Motor neuron (in vitro differentiated cells): ENCODE measurements around the gene ORAI3. TPM values are rescaled to one million over a fixed set of nuclear protein-coding genes. Genes with fewer than 3 reads are reported as not detected.
A peak's percentile ranks its signal among the peaks of the same experiment; 100 is the strongest.

Experiments used
- ATAC-seq, 8 experiments: fragments of 200-7000 bp; cut with Tn5 transposase; replicated peaks in 6 of 8; 2 replicates each; pipeline ENCODE4 v1.8.0; 2021; ENCODE audit warnings: mild to moderate bottlenecking in 8 of 8, moderate library complexity in 8 of 8
- H3K27ac ChIP-seq, 2 donors: fragments of 250-450 bp; sonication (Bioruptor Pico); 2 replicates each; pipeline ENCODE4 v1.9.0; 2021; ENCODE audit warnings: antibody characterized with exemption in 2 of 2, mild to moderate bottlenecking in 2 of 2, moderate library complexity in 1 of 2
- H3K4me1 ChIP-seq, 2 donors: fragments of 250-450 bp; sonication (Bioruptor Pico); replicated peaks in 1 of 2; 2 replicates each; pipeline ENCODE4 v1.6.1; 2021; ENCODE audit warnings: antibody characterized with exemption in 2 of 2, mild to moderate bottlenecking in 2 of 2, moderate library complexity in 1 of 2
- H3K4me3 ChIP-seq, 5 donors: fragments of 250-450 bp; sonication (Bioruptor Pico); 2 replicates each; pipeline ENCODE4 v1.9.0; 2021; ENCODE audit warnings: antibody characterized with exemption in 5 of 5, mild to moderate bottlenecking in 5 of 5, moderate library complexity in 4 of 5
- whole genome bisulfite sequencing, 10 experiments: fragments of 450-650 bp; shearing (Covaris generic); methylation state at CpG; one replicate each; pipeline ENCODE4 v1.0.0; 2022; 5-methylcytosine and 5-hydroxymethylcytosine counted together
- in situ Hi-C, 9 experiments: fragments of 400-800 bp; cut with MboI; loops; one replicate each; pipeline ENCODE4 v1.15.0; 2021; ENCODE audit warnings: low sequenced_read_pairs in 9 of 9, low pct_unique_long_range_greater_than_20kb in 2 of 9; ENCODE audit not compliant: unreplicated experiment in 9 of 9
- total RNA-seq, 8 experiments: library from RNA; unstranded; fragments of 300-600 nt; gene quantifications; 2 replicates each; pipeline versions ENCODE4 v1.2.3 to v1.2.4, GENCODE V29; 2022

The ORAI3 gene
- total RNA-seq, 8 experiments from 2014 or later: 4.4 to 37.4 (median 6.8) TPM

DNA sequence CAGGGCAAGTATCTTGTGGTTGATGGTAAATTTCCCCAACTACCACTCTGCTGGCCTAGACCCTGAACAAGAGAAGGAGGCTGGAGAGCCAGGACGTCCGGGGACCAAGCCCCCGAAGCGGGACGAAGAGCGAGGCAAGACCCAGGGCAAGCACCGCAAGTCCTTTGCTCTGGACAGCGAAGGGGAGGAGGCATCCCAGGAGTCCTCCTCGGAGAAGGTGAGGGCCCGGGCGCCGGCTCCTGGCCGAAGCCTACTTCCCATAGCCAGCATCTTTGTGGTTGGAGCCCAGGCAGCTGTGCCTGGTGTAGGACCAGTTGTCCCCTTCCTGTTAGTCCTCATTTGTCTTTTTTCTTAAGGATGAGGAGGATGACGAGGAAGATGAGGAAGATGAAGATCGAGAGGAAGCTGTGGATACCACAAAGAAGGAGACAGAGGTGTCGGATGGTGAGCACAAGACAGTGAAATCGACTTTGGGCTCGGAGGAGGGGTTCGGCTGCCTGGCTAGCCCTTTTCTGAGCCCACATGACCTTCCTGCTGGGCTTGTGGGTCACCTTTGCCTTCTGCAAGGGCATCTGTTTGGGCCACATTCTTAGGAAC, 20.5 kb downstream of the ORAI3 start:
- Histone ChIP-seq H3K27ac (no peak overlapping the region), H3K4me1 (no peaks in the 10 kb centered on the region), H3K4me3 (no peak overlapping the region)
- in situ Hi-C loops: loop anchor here in 2 of 9 experiments (25.0 kb wide), 2 partner anchors 493 to 893 kb away; partner anchors contain the start of genes ARMC5 (in 2 of the 2), TGFB1I1 (in 2 of the 2) and ZNF267 (in 1 of the 2)
- no peak for ATAC-seq
- 80 to 100% (median 91%) methylated on average over 1 to 5 of the region's 19 CpGs; no CpG with 5 or more reads in 2 of the 10 experiments for WGBS, 10 experiments

DNA sequence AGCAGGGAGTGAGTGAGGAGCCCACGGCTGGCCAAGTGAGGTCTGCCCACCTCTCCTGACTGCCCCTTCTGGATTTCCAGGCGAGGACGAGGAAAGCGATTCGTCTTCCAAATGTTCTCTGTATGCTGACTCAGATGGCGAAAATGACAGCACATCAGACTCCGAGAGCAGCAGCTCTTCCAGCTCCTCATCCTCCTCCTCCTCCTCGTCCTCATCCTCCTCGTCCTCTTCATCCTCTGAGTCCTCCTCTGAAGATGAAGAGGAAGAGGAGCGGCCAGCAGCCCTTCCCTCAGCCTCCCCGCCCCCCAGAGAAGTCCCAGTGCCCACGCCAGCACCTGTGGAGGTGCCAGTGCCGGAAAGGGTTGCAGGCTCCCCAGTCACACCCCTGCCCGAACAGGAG, 22.4 kb downstream of the ORAI3 start:
- Histone ChIP-seq H3K4me3 (no peak overlapping the region), H3K4me1 (no peaks in the 10 kb centered on the region), H3K27ac (no peak overlapping the region)
- no peak for ATAC-seq
- 91 to 97% (median 94%) methylated on average over 5 to 7 of the region's 14 CpGs; no CpG with 5 or more reads in 6 of the 10 experiments for WGBS, 10 experiments
- in situ Hi-C loops: loop anchor here in 2 of 9 experiments (25.0 kb wide), 2 partner anchors 491 to 891 kb away; partner anchors contain the start of genes ARMC5 (in 2 of the 2), TGFB1I1 (in 2 of the 2) and ZNF267 (in 1 of the 2)

- in situ Hi-C loops: loop anchor here in 2 of 9 experiments (25.0 kb wide), 2 partner anchors 489 to 889 kb away; partner anchors contain the start of genes ARMC5 (in 2 of the 2), TGFB1I1 (in 2 of the 2) and ZNF267 (in 1 of the 2)
- no peak overlapping the region for H3K4me3 ChIP-seq
- ATAC-seq: peak in 1 of 8 experiments; percentile 39
- H3K27ac ChIP-seq: no peak overlapping the region
- 67 to 100% (median 93%) methylated on average over 1 to 6 of the region's 7 CpGs; no CpG with 5 or more reads in 1 of the 10 experiments for WGBS, 10 experiments
- no peaks in the 10 kb centered on the region for H3K4me1 ChIP-seq
Observed at GRCh38 chr16:30972872-30973271, 24.0 kb downstream of the ORAI3 start.

DNA sequence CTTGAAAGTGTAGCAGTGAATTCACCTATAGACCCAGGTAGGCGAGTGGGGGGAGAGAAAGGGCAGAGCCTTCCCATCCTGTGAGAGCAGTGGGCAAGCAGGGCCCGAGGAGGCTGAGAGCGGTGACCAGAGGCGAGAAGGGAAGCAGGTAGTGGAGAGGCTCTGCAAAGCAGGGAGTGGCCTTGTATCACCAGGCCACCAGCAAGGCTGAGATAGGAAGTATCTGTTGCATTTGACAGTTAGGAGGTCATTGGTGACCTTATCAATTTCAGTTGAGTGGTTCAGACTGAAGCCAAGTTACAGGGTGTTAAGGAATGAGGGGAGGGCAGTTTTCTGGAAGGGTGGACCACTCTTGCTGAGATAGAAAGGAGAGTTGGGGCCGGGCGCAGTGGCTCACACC, 25.5 kb downstream of the ORAI3 start:
- in situ Hi-C loops: loop anchor here in 2 of 9 experiments (25.0 kb wide), 2 partner anchors 488 to 888 kb away; partner anchors contain the start of genes ARMC5 (in 2 of the 2), TGFB1I1 (in 2 of the 2) and ZNF267 (in 1 of the 2)
- 80 to 100% (median 100%) methylated on average over 1 to 3 of the region's 6 CpGs; no CpG with 5 or more reads in 4 of the 10 experiments for WGBS, 10 experiments
- Histone ChIP-seq H3K4me3 (no peak overlapping the region), H3K27ac (no peak overlapping the region), H3K4me1 (no peaks in the 10 kb centered on the region)
- no peak for ATAC-seq

GRCh38 chr16:30976486-30976885, 27.6 kb downstream of the ORAI3 start:
- Histone ChIP-seq H3K4me3 (no peak overlapping the region), H3K27ac (no peak overlapping the region), H3K4me1 (no peaks in the 10 kb centered on the region)
- 93 to 100% (median 100%) methylated on average over 1 to 4 of the region's 4 CpGs; no CpG with 5 or more reads in 5 of the 10 experiments for WGBS, 10 experiments
- in situ Hi-C loops: loop anchor here in 4 of 9 experiments (25.0 kb wide), 3 partner anchors 186 to 886 kb away; partner anchors contain the start of genes COX6A2 (in 2 of the 4), ZNF843 (in 2 of the 4), PRSS36 (in 1 of the 4) and ZNF267 (in 1 of the 4)
- ATAC-seq: no peak

DNA sequence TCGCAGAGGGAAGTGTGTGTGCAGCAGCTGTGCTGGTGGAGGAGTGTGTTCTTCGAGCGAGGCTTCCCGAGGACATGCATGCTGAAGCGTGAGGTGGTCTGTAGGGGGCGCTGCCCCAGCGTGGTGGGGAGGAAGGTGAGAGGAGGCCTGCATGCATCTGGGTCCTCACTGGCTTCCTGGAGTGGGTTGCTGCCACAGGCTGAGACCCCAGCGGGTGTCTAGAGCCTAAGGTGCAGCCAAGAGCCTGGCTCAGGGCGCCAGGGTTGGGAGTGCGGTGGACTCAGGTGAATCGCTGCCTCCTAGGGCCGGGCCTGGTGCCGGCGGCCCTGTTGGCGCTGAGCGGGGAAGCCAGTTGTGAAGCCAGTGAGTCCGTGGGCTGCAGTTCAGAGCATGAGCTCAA, 28.6 kb downstream of the ORAI3 start:
- Histone ChIP-seq H3K4me1 (no peaks in the 10 kb centered on the region), H3K27ac (no peak overlapping the region), H3K4me3 (no peak overlapping the region)
- in situ Hi-C loops: loop anchor here in 4 of 9 experiments (25.0 kb wide), 3 partner anchors 185 to 885 kb away; partner anchors contain the start of genes COX6A2 (in 2 of the 4), ZNF843 (in 2 of the 4), PRSS36 (in 1 of the 4) and ZNF267 (in 1 of the 4)
- 0 to 100% (median 76%) methylated on average over 1 to 4 of the region's 17 CpGs; no CpG with 5 or more reads in 6 of the 10 experiments for WGBS, 10 experiments
- ATAC-seq: peak in 5 of 8 experiments; percentile 5 to 22 (median 17)

DNA sequence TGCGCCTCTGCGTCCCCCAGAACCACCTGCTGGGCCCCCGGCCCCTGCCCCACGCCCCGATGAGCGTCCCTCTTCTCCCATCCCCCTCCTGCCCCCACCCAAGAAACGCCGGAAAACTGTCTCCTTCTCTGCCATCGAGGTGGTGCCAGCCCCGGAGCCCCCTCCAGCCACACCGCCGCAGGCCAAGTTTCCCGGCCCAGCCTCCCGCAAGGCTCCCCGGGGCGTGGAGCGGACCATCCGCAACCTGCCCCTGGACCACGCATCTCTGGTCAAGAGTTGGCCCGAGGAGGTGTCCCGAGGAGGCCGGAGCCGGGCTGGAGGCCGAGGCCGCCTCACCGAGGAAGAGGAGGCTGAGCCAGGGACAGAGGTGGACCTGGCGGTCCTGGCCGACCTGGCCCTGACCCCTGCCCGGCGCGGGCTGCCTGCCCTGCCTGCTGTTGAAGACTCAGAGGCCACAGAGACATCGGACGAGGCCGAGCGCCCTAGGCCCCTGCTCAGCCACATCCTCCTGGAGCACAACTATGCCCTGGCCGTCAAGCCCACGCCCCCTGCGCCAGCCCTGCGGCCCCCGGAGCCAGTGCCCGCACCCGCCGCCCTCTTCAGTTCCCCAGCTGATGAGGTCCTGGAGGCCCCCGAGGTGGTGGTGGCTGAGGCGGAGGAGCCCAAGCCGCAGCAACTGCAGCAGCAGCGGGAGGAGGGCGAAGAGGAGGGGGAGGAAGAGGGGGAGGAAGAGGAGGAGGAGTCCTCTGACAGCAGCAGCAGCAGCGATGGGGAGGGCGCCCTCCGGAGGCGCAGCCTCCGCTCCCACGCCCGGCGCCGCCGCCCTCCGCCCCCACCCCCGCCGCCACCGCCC, 30.5 kb downstream of the ORAI3 start:
- ATAC-seq: peak in 2 of 8 experiments; percentile 12 to 16
- H3K4me1 ChIP-seq: no peaks in the 10 kb centered on the region
- H3K4me3 ChIP-seq: no peak overlapping the region
- no peak overlapping the region for H3K27ac ChIP-seq
- in situ Hi-C loops: loop anchor here in 4 of 9 experiments (25.0 kb wide), 3 partner anchors 183 to 883 kb away; partner anchors contain the start of genes COX6A2 (in 2 of the 4), ZNF843 (in 2 of the 4), PRSS36 (in 1 of the 4) and ZNF267 (in 1 of the 4)
- WGBS, 10 experiments: 95 to 100% methylated on average over 2 to 4 of the region's 62 CpGs; no CpG with 5 or more reads in 8 of the 10 experiments

DNA sequence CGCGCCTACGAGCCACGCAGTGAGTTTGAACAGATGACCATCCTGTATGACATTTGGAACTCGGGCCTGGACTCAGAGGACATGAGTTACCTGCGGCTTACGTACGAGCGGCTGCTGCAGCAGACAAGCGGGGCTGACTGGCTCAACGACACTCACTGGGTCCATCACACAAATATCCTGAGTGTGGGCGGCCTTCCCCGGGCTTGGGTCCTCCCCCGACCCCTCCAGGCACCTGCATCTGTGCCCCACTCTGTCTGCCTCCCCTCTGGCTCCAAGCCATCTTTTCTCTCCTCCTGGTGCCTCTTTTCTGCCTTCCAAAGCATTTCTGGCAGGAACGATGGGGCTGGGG, 31.1 kb downstream of the ORAI3 start:
- H3K4me3 ChIP-seq: no peak overlapping the region
- H3K27ac ChIP-seq: no peak overlapping the region
- H3K4me1 ChIP-seq: no peaks in the 10 kb centered on the region
- 100% methylated on average over 1 of the region's 15 CpGs; no CpG with 5 or more reads in 9 of the 10 experiments for WGBS, 10 experiments
- in situ Hi-C loops: loop anchor here in 4 of 9 experiments (25.0 kb wide), 3 partner anchors 182 to 882 kb away; partner anchors contain the start of genes COX6A2 (in 2 of the 4), ZNF843 (in 2 of the 4), PRSS36 (in 1 of the 4) and ZNF267 (in 1 of the 4)
- no peak for ATAC-seq

DNA sequence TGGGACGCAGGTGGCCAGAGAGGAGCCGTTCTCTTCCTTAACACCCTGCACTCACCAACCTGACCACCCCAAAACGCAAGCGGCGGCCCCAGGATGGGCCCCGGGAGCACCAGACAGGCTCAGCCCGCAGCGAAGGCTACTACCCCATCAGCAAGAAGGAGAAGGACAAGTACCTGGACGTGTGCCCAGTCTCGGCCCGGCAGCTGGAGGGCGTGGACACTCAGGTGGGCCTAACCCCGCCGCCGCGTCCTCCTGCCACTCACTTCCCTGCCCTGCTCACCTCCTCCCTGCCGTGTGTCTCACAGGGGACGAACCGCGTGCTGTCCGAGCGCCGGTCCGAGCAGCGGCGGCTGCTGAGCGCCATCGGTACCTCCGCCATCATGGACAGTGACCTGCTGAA, 31.6 kb downstream of the ORAI3 start:
- Histone ChIP-seq H3K4me3 (no peak overlapping the region), H3K27ac (no peak overlapping the region), H3K4me1 (peaks cover 3 to 4% of the 10 kb centered on the region in 2 donors)
- WGBS, 10 experiments: 93 to 100% methylated on average over 1 to 2 of the region's 29 CpGs; no CpG with 5 or more reads in 8 of the 10 experiments
- in situ Hi-C loops: loop anchor here in 4 of 9 experiments (25.0 kb wide), 3 partner anchors 182 to 882 kb away; partner anchors contain the start of genes COX6A2 (in 2 of the 4), ZNF843 (in 2 of the 4), PRSS36 (in 1 of the 4) and ZNF267 (in 1 of the 4)
- ATAC-seq: no peak

DNA sequence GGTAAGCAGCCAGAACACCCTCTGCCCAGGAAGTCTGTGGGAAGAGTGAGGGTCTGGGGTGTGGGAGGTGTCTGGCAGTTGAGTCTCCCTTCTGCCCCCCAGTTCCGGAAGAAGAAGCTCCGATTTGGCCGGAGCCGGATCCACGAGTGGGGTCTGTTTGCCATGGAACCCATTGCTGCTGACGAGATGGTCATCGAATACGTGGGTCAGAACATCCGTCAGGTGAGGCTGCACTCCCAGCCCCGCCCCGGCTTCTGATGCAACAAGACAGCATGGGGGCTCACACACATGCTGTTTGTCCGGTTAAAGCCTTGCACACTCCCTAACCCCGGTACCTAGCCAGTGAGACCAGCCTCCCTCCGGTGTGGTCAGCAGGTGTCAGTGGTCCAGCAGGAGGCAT, 32.1 kb downstream of the ORAI3 start:
- Histone ChIP-seq H3K4me3 (no peak overlapping the region), H3K4me1 (peaks cover 3 to 10% of the 10 kb centered on the region in 2 donors), H3K27ac (no peak overlapping the region)
- ATAC-seq: no peak
- 93 to 100% (median 97%) methylated on average over 2 to 10 of the region's 14 CpGs; no CpG with 5 or more reads in 4 of the 10 experiments for WGBS, 10 experiments
- in situ Hi-C loops: loop anchor here in 4 of 9 experiments (25.0 kb wide), 3 partner anchors 181 to 881 kb away; partner anchors contain the start of genes COX6A2 (in 2 of the 4), ZNF843 (in 2 of the 4), PRSS36 (in 1 of the 4) and ZNF267 (in 1 of the 4)

- ATAC-seq: peak in 3 of 8 experiments; percentile 53 to 77 (median 75)
- no peak overlapping the region for H3K27ac ChIP-seq
- WGBS, 10 experiments: 0 to 100% (median 88%) methylated on average over 1 to 8 of the region's 17 CpGs; no CpG with 5 or more reads in 5 of the 10 experiments
- no peak overlapping the region for H3K4me3 ChIP-seq
- in situ Hi-C loops: loop anchor here in 4 of 9 experiments (25.0 kb wide), 3 partner anchors 180 to 880 kb away; partner anchors contain the start of genes COX6A2 (in 2 of the 4), ZNF843 (in 2 of the 4), PRSS36 (in 1 of the 4) and ZNF267 (in 1 of the 4)
- peaks cover 3 to 11% of the 10 kb centered on the region in 2 donors for H3K4me1 ChIP-seq
Observed at GRCh38 chr16:30982548-30983288, 33.9 kb downstream of the ORAI3 start.
